ENCODE data around the gene SS18.

Gene SS18

DNA sequence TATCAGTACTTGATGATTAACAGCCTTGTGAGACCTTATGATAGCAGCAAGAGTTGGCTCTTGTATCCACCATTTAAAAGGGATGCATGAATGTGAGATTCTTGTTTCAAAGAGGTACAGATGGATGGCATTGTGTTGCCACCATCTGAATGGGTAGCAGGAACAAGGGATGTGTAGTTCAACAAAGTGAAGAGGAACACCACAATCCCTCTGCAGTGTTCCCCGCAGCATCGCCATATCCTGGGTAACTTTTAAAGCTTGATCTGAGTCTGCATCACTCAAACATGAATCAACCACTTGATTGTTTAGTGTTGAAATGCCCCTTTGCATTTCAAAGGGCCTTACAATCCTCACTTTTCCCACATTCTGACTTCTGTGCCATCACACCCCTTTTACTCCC is 106.7 kb downstream of the SS18 start:
- Histone ChIP-seq H3K4me1 (ENCODE audit: control insufficient read depth in 5 of 5, insufficient read depth in 5 of 5, low read length in 5 of 5) (peaks cover 0 to 6% (median 3%) of the 10 kb centered on the region in 5 donors), H3K27me3 (ENCODE audit: control insufficient read depth in 5 of 5, insufficient read depth in 4 of 5, low read length in 5 of 5) (no peaks in the 10 kb centered on the region), H3K9me3 (ENCODE audit: control insufficient read depth in 5 of 5, low read length in 5 of 5) (no peaks in the 10 kb centered on the region), H3K36me3 (ENCODE audit: control insufficient read depth in 5 of 5, insufficient read depth in 5 of 5, low read length in 5 of 5) (no peaks in the 10 kb centered on the region), H3K9ac (ENCODE audit: low read length in 5 of 5) (no peak overlapping the region), H3K4me3 (ENCODE audit: low read depth in 1 of 5, low read length in 5 of 5) (no peak overlapping the region), H3K27ac (ENCODE audit: low read depth, low read length) (no peak overlapping the region)

DNA sequence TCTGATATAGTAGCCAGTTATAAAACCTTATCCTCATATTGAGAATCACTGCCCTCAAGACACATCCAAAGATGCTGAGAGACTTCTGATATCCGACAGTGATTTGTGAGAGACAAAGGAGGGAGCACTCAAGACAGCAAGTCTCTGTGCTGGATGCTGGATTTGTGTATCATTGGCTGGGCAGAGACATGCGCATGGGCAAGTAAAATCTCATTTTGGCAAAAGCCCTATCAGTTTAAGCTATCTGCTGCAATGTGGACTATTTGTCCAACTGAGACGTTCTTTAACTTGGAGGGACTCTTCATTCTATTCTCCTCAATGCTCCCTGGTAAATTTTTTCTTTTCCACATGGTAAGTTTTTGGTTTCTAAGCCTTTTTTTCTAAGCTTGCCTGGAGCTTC is 107.5 kb downstream of the SS18 start:
- H3K27me3 ChIP-seq (ENCODE audit: control insufficient read depth in 5 of 5, insufficient read depth in 4 of 5, low read length in 5 of 5): no peaks in the 10 kb centered on the region
- no peak overlapping the region for H3K9ac ChIP-seq (ENCODE audit: low read length in 5 of 5)
- H3K4me1 ChIP-seq (ENCODE audit: control insufficient read depth in 5 of 5, insufficient read depth in 5 of 5, low read length in 5 of 5): peaks cover 0 to 6% (median 3%) of the 10 kb centered on the region in 5 donors
- H3K9me3 ChIP-seq (ENCODE audit: control insufficient read depth in 5 of 5, low read length in 5 of 5): no peaks in the 10 kb centered on the region
- no peaks in the 10 kb centered on the region for H3K36me3 ChIP-seq (ENCODE audit: control insufficient read depth in 5 of 5, insufficient read depth in 5 of 5, low read length in 5 of 5)
- no peak overlapping the region for H3K27ac ChIP-seq (ENCODE audit: low read depth, low read length)
- no peak overlapping the region for H3K4me3 ChIP-seq (ENCODE audit: low read depth in 1 of 5, low read length in 5 of 5)

DNA sequence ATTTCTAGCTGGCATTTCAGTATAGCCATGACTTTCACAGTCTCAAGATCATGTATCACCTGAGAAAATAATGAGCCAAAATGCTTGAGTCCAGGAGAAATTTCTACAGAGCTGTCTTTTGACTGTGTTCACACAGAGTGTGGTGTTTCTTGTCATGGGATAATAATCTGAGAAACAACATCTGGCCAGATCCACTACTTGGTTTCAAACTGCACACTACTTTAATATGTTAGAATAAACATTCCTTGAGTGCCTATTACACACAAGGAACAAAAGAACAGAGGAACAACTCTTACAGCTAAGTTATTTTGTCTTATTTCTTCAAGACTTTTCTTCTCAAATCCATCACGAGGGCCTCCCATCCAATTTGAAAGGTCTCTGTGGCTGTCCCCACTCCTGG is 108.3 kb downstream of the SS18 start:
- Histone ChIP-seq H3K4me3 (ENCODE audit: low read depth in 1 of 5, low read length in 5 of 5) (no peak overlapping the region), H3K27me3 (ENCODE audit: control insufficient read depth in 5 of 5, insufficient read depth in 4 of 5, low read length in 5 of 5) (no peaks in the 10 kb centered on the region), H3K27ac (ENCODE audit: low read depth, low read length) (no peak overlapping the region), H3K4me1 (ENCODE audit: control insufficient read depth in 5 of 5, insufficient read depth in 5 of 5, low read length in 5 of 5) (peaks cover 0 to 6% (median 3%) of the 10 kb centered on the region in 5 donors), H3K9me3 (ENCODE audit: control insufficient read depth in 5 of 5, low read length in 5 of 5) (no peaks in the 10 kb centered on the region), H3K9ac (ENCODE audit: low read length in 5 of 5) (no peak overlapping the region), H3K36me3 (ENCODE audit: control insufficient read depth in 5 of 5, insufficient read depth in 5 of 5, low read length in 5 of 5) (no peaks in the 10 kb centered on the region)

DNA sequence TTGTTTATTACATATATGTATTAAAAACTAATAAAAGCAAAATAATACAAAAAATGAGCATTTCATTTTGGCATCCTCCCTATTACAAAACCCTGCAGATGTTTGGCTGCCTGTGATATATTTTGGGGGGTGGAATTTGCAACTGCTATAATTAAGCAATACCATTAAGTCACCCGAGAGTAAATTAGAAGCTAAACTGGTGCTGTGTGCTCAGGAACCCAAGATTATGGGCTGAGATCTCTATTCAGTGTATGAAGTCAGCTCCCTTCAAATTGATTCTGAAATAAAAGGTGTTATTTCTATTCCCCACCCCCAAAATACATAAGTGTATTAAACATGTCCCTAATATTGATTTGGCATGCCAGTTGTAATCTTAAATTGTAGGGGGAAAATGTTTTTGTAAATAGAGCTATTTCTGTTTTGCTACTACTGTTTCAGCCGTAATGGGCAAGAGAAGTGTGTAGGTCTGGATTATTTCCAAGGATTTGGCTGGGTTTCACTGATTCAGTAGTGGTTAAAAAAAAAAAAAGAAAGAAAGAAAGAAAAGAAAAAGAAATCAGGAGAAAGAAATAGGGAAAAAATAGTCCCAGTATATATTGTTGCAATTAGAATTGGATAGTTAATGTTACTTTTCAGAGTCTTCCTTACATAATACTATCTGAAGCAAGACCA is 110.9 kb downstream of the SS18 start:
- Histone ChIP-seq H3K4me3 (ENCODE audit: low read depth in 1 of 5, low read length in 5 of 5) (no peak overlapping the region), H3K36me3 (ENCODE audit: control insufficient read depth in 5 of 5, insufficient read depth in 5 of 5, low read length in 5 of 5) (no peaks in the 10 kb centered on the region), H3K4me1 (ENCODE audit: control insufficient read depth in 5 of 5, insufficient read depth in 5 of 5, low read length in 5 of 5) (peaks cover 0 to 6% (median 3%) of the 10 kb centered on the region in 5 donors), H3K9ac (ENCODE audit: low read length in 5 of 5) (no peak overlapping the region), H3K27me3 (ENCODE audit: control insufficient read depth in 5 of 5, insufficient read depth in 4 of 5, low read length in 5 of 5) (no peaks in the 10 kb centered on the region), H3K27ac (ENCODE audit: low read depth, low read length) (no peak overlapping the region), H3K9me3 (ENCODE audit: control insufficient read depth in 5 of 5, low read length in 5 of 5) (no peaks in the 10 kb centered on the region)

DNA sequence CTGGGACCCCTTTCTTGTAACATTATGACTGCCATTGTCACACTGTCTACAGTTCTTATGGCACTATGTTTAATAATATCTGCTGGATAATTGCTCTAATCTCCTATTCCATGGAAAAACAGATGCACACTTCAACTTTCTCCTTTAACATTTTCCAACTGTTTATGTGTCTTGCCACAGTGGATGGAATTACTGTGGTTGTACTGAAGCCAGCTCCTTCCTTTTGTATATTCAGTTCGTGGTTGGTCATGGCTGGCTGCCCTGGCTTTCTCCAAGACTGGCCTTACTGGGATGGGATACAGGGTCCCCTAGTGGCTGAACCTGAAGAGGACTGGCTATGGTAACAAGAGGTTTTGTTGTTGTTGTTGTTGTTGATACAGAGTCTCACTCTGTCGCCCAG is 113.9 kb downstream of the SS18 start:
- Histone ChIP-seq H3K27me3 (ENCODE audit: control insufficient read depth in 5 of 5, insufficient read depth in 4 of 5, low read length in 5 of 5) (no peaks in the 10 kb centered on the region), H3K9ac (ENCODE audit: low read length in 5 of 5) (no peak overlapping the region), H3K9me3 (ENCODE audit: control insufficient read depth in 5 of 5, low read length in 5 of 5) (peaks cover 0 to 2% (median 0%) of the 10 kb centered on the region in 5 donors), H3K36me3 (ENCODE audit: control insufficient read depth in 5 of 5, insufficient read depth in 5 of 5, low read length in 5 of 5) (no peaks in the 10 kb centered on the region), H3K4me3 (ENCODE audit: low read depth in 1 of 5, low read length in 5 of 5) (no peak overlapping the region), H3K27ac (ENCODE audit: low read depth, low read length) (no peak overlapping the region), H3K4me1 (ENCODE audit: control insufficient read depth in 5 of 5, insufficient read depth in 5 of 5, low read length in 5 of 5) (peaks cover 0 to 6% (median 3%) of the 10 kb centered on the region in 5 donors)

DNA sequence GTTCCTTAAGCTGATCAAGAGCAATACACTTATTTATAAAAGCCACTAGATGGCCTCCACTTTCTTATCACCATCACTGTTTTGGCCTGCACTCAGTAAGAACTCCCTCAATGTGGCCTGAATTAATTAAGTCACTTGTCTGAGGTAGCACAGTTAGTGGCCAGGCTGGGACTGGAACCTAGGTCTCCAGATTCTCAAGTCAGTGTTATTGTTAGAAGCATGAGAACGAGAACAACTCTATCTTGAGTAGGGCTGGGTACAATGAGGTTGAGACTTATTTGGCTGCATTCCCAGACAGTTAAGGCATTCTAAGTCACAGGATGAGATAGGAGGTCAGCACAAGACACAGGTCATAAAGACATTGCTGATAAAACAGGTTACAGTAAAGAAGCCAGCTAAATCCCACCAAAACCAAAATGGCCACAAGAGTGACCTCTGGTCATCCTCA is 115.8 kb downstream of the SS18 start:
- H3K36me3 ChIP-seq (ENCODE audit: control insufficient read depth in 5 of 5, insufficient read depth in 5 of 5, low read length in 5 of 5): no peaks in the 10 kb centered on the region
- no peaks in the 10 kb centered on the region for H3K27me3 ChIP-seq (ENCODE audit: control insufficient read depth in 5 of 5, insufficient read depth in 4 of 5, low read length in 5 of 5)
- peaks cover 0 to 3% (median 0%) of the 10 kb centered on the region in 5 donors for H3K9me3 ChIP-seq (ENCODE audit: control insufficient read depth in 5 of 5, low read length in 5 of 5)
- H3K4me3 ChIP-seq (ENCODE audit: low read depth in 1 of 5, low read length in 5 of 5): no peak overlapping the region
- peaks cover 0 to 6% (median 3%) of the 10 kb centered on the region in 5 donors for H3K4me1 ChIP-seq (ENCODE audit: control insufficient read depth in 5 of 5, insufficient read depth in 5 of 5, low read length in 5 of 5)
- H3K27ac ChIP-seq (ENCODE audit: low read depth, low read length): no peak overlapping the region
- no peak overlapping the region for H3K9ac ChIP-seq (ENCODE audit: low read length in 5 of 5)

Data from subcutaneous abdominal adipose tissue (tissue), 5 donors.